Cardiac muscle cell (in vitro differentiated cells and primary cell): ENCODE data around the gene PRKCZ. TPM values are rescaled to one million over a fixed set of nuclear protein-coding genes. Genes with fewer than 3 reads are reported as not detected.

Experiments
- DNase-seq, 2 donors: peaks; one replicate each; pipeline versions ENCODE4 v3.0.0 to v3.0.0-alpha.2; 2010 to 2017; ENCODE audit warnings: low read depth in 1 of 2, low spot score in 1 of 2
- H3K27ac ChIP-seq: fragments of 200-600 bp; sonication (generic); 2 replicates; pipeline ENCODE4 v1.5.1; 2016
- H3K27me3 ChIP-seq: fragments of 200-600 bp; sonication (generic); 2 replicates; pipeline ENCODE4 v1.6.0; 2016; ENCODE audit warnings: control low read depth
- H3K36me3 ChIP-seq: fragments of 200-600 bp; sonication (generic); 2 replicates; pipeline ENCODE4 v1.5.1; 2016; ENCODE audit warnings: control low read depth
- H3K4me1 ChIP-seq: fragments of 200-600 bp; sonication (generic); 2 replicates; pipeline ENCODE4 v1.8.1; 2017; ENCODE audit warnings: low read depth, mild to moderate bottlenecking, mixed run types
- H3K4me3 ChIP-seq: fragments of 200-600 bp; sonication (generic); 2 replicates; pipeline ENCODE4 v1.5.1; 2016; ENCODE audit warnings: mild to moderate bottlenecking
- H3K9me3 ChIP-seq: fragments of 200-600 bp; sonication (generic); 2 replicates; pipeline ENCODE4 v1.5.1; 2017; ENCODE audit warnings: low read depth, mild to moderate bottlenecking, control low read depth
- CTCF ChIP-seq: IDR thresholded peaks from 2 replicates; pipeline ENCODE4 v1.5.1; 2012; ENCODE audit warnings: low read depth, mild to moderate bottlenecking, low read length
- polyA plus RNA-seq: library from polyadenylated mRNA; unstranded; fragments of >200 nt; fragmentation: Nextera tagmentation; extraction: Ambion mirVana; gene quantifications from 2 replicates; pipeline ENCODE4 v1.2.1, GENCODE V29; 2016
- total RNA-seq: library from RNA; depleted of rRNA; stranded (reverse); fragments of >200 nt; gene quantifications from 2 replicates; pipeline ENCODE4 v1.2.3, GENCODE V29; 2016

Gene PRKCZ
- total and polyA plus RNA-seq, 2 experiments from 2014 or later: 44.6 to 50.9 TPM

GRCh38 chr1:2155147-2155598 lies 105.0 kb downstream of the PRKCZ start:
- Histone ChIP-seq H3K36me3 (no peaks in the 10 kb centered on the region), H3K4me3 (no peak overlapping the region), H3K27me3 (no peaks in the 10 kb centered on the region), H3K9me3 (no peaks in the 10 kb centered on the region), H3K4me1 (peaks cover 7% of the 10 kb centered on the region), H3K27ac (no peak overlapping the region)
- no peak for TF ChIP-seq CTCF
- DNase-seq: no peak

GRCh38 chr1:2155788-2156187 lies 105.6 kb downstream of the PRKCZ start:
- H3K27me3 ChIP-seq: no peaks in the 10 kb centered on the region
- no peak overlapping the region for H3K4me3 ChIP-seq
- TF ChIP-seq CTCF: no peak
- no peak for DNase-seq
- H3K36me3 ChIP-seq: no peaks in the 10 kb centered on the region
- H3K9me3 ChIP-seq: no peaks in the 10 kb centered on the region
- H3K4me1 ChIP-seq: peaks cover 13% of the 10 kb centered on the region
- H3K27ac ChIP-seq: no peak overlapping the region

GRCh38 chr1:2156866-2157265 lies 106.7 kb downstream of the PRKCZ start:
- no peak for DNase-seq
- Histone ChIP-seq H3K9me3 (no peaks in the 10 kb centered on the region), H3K27me3 (no peaks in the 10 kb centered on the region), H3K4me1 (peaks cover 17% of the 10 kb centered on the region), H3K27ac (no peak overlapping the region), H3K36me3 (no peaks in the 10 kb centered on the region), H3K4me3 (no peak overlapping the region)
- TF ChIP-seq CTCF: no peak

GRCh38 chr1:2157856-2158255 lies 107.6 kb downstream of the PRKCZ start:
- TF ChIP-seq CTCF: no peak
- H3K36me3 ChIP-seq: no peaks in the 10 kb centered on the region
- H3K27ac ChIP-seq: no peak overlapping the region
- H3K4me1 ChIP-seq: peaks cover 17% of the 10 kb centered on the region
- H3K4me3 ChIP-seq: no peak overlapping the region
- H3K27me3 ChIP-seq: no peaks in the 10 kb centered on the region
- H3K9me3 ChIP-seq: no peaks in the 10 kb centered on the region
- DNase-seq: no peak

GRCh38 chr1:2158272-2158671 lies 108.1 kb downstream of the PRKCZ start:
- H3K27ac ChIP-seq: no peak overlapping the region
- peaks cover 17% of the 10 kb centered on the region for H3K4me1 ChIP-seq
- no peaks in the 10 kb centered on the region for H3K27me3 ChIP-seq
- no peak overlapping the region for H3K4me3 ChIP-seq
- no peak for DNase-seq
- no peak for TF ChIP-seq CTCF
- H3K9me3 ChIP-seq: no peaks in the 10 kb centered on the region
- no peaks in the 10 kb centered on the region for H3K36me3 ChIP-seq

- Histone ChIP-seq H3K27me3 (no peaks in the 10 kb centered on the region), H3K27ac (peak overlapping the region; percentile 79), H3K4me3 (no peak overlapping the region), H3K9me3 (no peaks in the 10 kb centered on the region), H3K4me1 (peaks cover 17% of the 10 kb centered on the region), H3K36me3 (no peaks in the 10 kb centered on the region)
- no peak for TF ChIP-seq CTCF
- DNase-seq: no peak
These were observed 108.9 kb downstream of the PRKCZ start for GRCh38 chr1:2159124-2159523.
